ENCODE data around the gene SOX10. TPM values are rescaled to one million over a fixed set of nuclear protein-coding genes. Genes with fewer than 3 reads are reported as not detected.

The SOX10 gene
- total RNA-seq, 4 donors from 2014 or later, result 0.17 to 0.62 (median 0.59) TPM; not detected in 1

DNA sequence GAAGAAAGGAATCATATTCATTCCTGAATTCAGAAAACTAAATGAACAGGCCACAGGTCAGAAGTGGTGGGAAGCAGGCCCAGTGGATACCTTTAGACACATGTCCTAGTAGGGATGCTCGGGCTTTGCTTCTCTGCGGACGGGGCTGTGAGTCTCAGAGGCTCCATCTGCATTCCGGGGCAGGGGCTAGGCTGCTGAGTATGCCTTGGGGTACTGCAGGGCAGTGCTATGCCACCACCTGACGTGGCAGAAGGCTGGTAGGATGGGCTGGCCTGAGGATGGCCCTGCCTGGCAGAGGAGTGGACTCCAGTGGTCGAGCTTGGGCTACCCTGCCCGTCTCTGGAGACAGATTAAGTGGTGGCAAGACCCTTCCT, 40.5 kb downstream of the SOX10 start:
- Histone ChIP-seq H3K27me3 (no peaks in the 10 kb centered on the region), H3K4me3 (no peak overlapping the region), H3K27ac (no peak overlapping the region), H3K36me3 (peaks cover 0 to 21% of the 10 kb centered on the region in 2 donors), H3K9me3 (no peaks in the 10 kb centered on the region), H3K4me1 (no peaks in the 10 kb centered on the region)
- intact Hi-C loops (cut with DNase I; ENCODE audit: low total_unique reads), result no loop called here
- ATAC-seq (no peak), DNase-seq (no peak)
- in situ Hi-C loops (cut with MboI; ENCODE audit: low sequenced_read_pairs in 4 of 4), result no loop called here
- TF ChIP-seq POLR2A (IDR thresholded peaks at IDR 0.05), result no peak
- TF ChIP-seq, protein P1, sequence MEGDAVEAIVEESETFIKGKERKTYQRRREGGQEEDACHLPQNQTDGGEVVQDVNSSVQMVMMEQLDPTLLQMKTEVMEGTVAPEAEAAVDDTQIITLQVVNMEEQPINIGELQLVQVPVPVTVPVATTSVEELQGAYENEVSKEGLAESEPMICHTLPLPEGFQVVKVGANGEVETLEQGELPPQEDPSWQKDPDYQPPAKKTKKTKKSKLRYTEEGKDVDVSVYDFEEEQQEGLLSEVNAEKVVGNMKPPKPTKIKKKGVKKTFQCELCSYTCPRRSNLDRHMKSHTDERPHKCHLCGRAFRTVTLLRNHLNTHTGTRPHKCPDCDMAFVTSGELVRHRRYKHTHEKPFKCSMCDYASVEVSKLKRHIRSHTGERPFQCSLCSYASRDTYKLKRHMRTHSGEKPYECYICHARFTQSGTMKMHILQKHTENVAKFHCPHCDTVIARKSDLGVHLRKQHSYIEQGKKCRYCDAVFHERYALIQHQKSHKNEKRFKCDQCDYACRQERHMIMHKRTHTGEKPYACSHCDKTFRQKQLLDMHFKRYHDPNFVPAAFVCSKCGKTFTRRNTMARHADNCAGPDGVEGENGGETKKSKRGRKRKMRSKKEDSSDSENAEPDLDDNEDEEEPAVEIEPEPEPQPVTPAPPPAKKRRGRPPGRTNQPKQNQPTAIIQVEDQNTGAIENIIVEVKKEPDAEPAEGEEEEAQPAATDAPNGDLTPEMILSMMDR (IDR thresholded peaks at IDR 0.05 in 4 of 5, conservative IDR thresholded peaks at IDR 0.05 in 1 of 5), result no peak

DNA sequence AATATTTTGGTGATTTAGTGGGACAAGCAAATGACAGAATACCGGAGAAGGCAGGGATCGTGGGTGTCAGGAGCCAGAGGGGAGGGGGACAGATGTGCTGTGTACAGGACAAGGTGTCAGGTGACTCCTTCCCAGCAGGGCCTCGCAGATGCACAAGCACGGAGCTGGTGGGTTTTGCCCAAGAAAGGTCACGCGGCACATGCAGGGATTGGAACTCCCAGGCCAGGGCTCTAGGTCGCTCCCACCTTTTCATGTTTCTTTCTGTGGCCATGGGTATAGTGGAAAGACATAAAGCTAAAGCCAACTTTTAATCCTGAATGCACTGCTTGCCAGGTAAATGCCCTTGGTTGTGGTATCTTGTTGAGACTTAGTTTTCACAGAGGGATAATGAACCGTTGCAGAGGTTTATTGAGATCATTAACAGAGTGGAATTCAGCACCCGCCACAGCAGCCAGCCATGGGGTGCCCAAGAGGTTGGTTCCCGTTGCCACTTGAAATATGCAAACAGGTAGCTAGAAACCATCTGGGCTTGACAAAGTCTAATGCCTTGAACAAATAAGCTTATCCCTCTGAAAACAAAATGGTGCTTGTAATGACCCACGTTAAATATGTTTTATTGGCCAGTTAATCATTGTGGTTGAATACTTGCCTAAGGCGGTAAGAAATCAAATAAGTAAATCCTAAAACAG, 41.1 kb downstream of the SOX10 start:
- Histone ChIP-seq H3K4me3 (no peak overlapping the region), H3K9me3 (no peaks in the 10 kb centered on the region), H3K36me3 (peaks cover 0 to 21% of the 10 kb centered on the region in 2 donors), H3K27me3 (no peaks in the 10 kb centered on the region), H3K4me1 (no peaks in the 10 kb centered on the region), H3K27ac (no peak overlapping the region)
- intact Hi-C loops (cut with DNase I; ENCODE audit: low total_unique reads), result no loop called here
- DNase-seq (no peak), ATAC-seq (no peak)
- in situ Hi-C loops (cut with MboI; ENCODE audit: low sequenced_read_pairs in 4 of 4), result no loop called here
- TF ChIP-seq, protein P1 (IDR thresholded peaks at IDR 0.05 in 4 of 5, conservative IDR thresholded peaks at IDR 0.05 in 1 of 5), result no peak
- TF ChIP-seq POLR2A (IDR thresholded peaks at IDR 0.05), result no peak

DNA sequence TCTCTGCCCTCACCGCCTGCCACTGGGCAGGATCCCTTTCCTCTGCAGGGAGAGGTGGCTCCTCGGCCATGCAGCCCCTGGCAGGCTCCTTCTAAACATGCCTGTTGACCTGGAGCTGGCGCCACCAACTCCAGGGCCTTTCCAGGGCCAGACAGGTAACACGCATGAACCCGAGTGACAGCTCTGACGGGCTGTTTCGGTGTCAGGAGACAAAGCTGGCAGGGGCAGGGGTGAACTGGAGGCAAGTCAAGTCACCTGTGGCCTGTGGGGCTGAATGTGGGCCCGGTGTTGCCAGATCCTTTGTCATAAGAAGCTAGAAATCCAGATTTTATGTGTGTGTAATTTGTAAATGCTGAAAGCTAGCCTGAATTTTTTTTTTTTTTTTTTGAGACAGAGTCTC, 42.2 kb downstream of the SOX10 start:
- Histone ChIP-seq H3K4me3 (no peak overlapping the region), H3K4me1 (no peaks in the 10 kb centered on the region), H3K27me3 (no peaks in the 10 kb centered on the region), H3K9me3 (no peaks in the 10 kb centered on the region), H3K36me3 (peaks cover 0 to 28% of the 10 kb centered on the region in 2 donors), H3K27ac (no peak overlapping the region)
- ATAC-seq (no peak), DNase-seq (no peak)
- in situ Hi-C loops (cut with MboI; ENCODE audit: low sequenced_read_pairs in 4 of 4) (no loop called here), intact Hi-C loops (cut with DNase I; ENCODE audit: low total_unique reads) (no loop called here)
- TF ChIP-seq POLR2A (IDR thresholded peaks at IDR 0.05), result no peak
- TF ChIP-seq, protein P1 (IDR thresholded peaks at IDR 0.05 in 4 of 5, conservative IDR thresholded peaks at IDR 0.05 in 1 of 5), result no peak

DNA sequence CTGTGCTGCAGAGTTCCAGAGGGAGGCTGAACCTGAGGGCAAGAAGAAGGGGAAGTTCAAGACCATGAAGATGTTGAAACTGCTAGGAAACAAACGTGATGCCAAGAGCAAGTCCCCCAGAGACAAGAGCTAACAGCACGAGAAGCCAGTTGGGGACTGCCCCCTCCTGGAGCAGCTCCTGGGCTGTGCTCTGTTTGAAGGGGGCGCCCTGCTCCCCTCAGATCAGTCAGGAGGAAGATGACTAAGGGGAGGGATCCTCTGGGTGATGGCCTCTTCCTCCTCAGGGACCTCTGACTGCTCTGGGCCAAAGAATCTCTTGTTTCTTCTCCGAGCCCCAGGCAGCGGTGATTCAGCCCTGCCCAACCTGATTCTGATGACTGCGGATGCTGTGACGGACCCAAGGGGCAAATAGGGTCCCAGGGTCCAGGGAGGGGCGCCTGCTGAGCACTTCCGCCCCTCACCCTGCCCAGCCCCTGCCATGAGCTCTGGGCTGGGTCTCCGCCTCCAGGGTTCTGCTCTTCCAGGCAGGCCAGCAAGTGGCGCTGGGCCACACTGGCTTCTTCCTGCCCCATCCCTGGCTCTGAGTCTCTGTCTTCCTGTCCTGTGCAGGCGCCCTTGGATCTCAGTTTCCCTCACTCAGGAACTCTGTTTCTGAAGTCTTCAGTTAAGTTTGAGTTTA, 43.5 kb downstream of the SOX10 start:
- H3K4me1 ChIP-seq, result no peaks in the 10 kb centered on the region
- intact Hi-C loops (cut with DNase I; ENCODE audit: low total_unique reads), result no loop called here
- no peak for DNase-seq
- TF ChIP-seq, protein P1 (IDR thresholded peaks at IDR 0.05 in 4 of 5, conservative IDR thresholded peaks at IDR 0.05 in 1 of 5), result no peak
- no peak for TF ChIP-seq POLR2A (IDR thresholded peaks at IDR 0.05)
- no peak overlapping the region for H3K27ac ChIP-seq
- peaks cover 0 to 31% of the 10 kb centered on the region in 2 donors for H3K36me3 ChIP-seq
- no peak overlapping the region for H3K4me3 ChIP-seq
- H3K9me3 ChIP-seq, result no peaks in the 10 kb centered on the region
- no peak for ATAC-seq
- no peaks in the 10 kb centered on the region for H3K27me3 ChIP-seq
- in situ Hi-C loops (cut with MboI; ENCODE audit: low sequenced_read_pairs in 4 of 4), result no loop called here
